ENCODE data around the gene APEH.

Gene APEH

DNA sequence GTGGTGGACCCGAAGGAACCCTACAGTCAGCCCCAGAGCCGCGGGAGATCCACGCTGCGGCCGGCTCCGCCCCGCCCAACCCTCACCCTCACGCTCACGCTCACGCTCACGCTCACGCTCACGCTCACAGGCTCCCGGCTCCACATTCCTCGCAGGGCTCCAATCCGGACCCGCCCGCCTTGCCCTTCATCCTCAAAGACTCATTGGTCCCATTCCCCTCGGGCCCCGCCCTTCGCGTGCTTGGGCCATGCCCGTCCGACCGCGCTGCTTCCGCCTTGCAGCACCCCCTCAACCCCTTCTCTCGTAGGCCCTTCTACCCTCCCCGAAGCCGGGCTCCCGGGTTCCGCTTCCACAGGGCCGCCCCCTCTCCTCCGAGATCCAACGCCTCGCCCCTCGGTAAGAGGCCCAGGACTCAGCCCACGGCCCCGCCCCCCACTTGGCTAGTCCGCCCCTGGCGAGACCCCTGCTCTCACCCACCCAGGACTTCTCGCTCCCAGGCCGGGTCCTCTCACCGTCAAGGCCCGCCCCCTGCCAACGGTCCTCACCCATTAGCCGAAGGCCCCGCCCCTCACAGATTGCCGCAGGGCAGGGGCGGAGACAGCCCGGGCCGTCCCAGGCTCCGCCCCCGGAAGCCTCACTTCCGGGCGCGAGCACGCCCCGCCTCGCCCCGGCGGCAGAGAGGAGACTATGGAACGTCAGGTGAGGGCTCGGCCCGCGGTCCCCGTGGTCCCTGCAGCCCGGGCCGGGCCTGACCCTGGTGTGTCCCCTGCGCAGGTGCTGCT, at the start of gene APEH:
Gene APEH, plus strand, starts transcription at position 637 of the 782 bp plus-strand sequence. Its CDS starts 51 bp downstream, at position 688.
- peak; percentile 95 to 96 for DNase-seq

GRCh38 chr3:49625071-49625470, 49.1 kb upstream of the APEH start:
- no peak for DNase-seq

- no peak for DNase-seq
Measured at GRCh38 chr3:49626101-49626581, 48.0 kb upstream of the APEH start.

GRCh38 chr3:49626796-49627195, 47.4 kb upstream of the APEH start:
- DNase-seq, result no peak

DNA sequence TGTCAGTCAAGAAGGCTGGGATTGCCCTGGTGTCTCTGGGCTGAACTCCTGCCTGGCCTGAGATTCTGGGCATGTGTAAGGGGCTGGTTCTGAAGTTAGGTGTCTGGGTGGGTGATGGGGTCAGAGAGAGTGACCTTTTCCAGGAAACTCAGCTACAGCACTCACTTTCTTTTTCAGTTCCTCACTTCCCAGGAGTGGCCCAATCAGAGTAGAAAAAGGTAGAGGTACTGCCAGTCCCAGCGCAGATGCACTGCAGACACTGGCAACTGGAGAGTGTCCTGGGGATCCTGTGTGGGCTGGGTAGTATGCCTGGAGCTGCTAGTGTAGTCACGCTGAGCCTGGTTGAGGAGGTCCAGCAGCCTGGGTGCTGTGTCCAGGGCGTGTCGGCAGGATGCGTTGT, 46.5 kb upstream of the APEH start:
- no peak for DNase-seq

DNA sequence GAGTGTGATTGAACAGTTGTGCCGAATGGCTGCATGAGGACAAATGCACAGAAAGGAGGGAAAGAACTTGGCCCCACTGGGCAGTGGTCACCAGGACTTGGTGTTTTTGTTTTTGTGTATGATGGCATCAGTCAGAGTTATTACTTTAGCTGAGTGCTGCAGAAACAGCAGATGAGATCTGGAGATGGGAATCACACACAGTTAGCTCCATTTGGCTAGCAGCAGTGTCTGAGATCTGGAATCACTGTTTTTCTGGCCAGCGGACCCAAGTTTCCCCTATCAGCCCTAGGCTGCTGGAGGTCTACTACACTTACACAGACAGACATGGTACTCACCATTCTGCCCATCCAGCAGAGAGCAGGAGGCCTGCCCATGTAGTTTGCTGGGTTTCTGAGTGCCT, 45.9 kb upstream of the APEH start:
- DNase-seq, result no peak

DNA sequence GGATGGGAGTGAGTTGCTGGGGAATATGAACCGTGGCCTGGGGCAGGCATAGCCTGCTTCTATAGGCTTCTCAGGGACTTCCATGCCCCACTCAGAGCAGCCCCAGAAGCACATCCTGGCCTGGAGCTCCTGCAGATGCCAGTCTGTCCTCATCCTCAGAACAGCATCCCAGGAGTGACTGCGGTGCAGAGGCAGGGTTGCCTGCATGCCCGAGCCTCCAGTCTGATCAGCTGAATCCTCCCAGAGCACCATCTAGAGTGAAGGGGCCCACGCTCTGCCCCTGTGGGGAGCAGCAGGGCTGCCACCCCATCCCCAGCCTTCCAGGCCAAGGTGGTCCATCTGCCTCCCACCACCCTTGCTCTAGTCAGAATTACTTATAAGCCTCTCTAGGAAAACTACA, 44.7 kb upstream of the APEH start:
- DNase-seq, result no peak

DNA sequence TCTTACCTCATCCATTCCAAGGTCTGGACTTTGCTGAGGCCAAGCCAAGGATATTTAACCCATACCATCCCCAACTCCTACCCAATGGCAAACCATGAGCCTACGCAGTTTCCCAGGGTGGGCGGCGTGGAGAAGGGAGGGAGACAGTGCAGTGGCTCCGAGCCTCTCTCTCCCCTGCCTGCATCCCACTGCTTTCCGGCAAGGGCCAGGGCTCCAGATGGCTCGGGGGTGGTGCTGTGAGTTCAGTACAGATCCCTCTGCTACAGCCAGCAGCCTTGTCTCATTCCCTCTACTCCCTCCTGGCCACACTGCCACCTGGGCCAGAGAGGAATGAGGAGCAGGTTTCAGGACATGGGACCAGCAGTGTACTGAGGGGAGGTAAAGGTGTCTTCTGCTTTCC, 44.3 kb upstream of the APEH start:
- no peak for DNase-seq

GRCh38 chr3:49630784-49631183, 43.4 kb upstream of the APEH start:
- no peak for DNase-seq

GRCh38 chr3:49634736-49635135, 39.4 kb upstream of the APEH start:
- no peak for DNase-seq

- DNase-seq, result no peak
Measured at GRCh38 chr3:49636883-49637609, 37.1 kb upstream of the APEH start.

DNA sequence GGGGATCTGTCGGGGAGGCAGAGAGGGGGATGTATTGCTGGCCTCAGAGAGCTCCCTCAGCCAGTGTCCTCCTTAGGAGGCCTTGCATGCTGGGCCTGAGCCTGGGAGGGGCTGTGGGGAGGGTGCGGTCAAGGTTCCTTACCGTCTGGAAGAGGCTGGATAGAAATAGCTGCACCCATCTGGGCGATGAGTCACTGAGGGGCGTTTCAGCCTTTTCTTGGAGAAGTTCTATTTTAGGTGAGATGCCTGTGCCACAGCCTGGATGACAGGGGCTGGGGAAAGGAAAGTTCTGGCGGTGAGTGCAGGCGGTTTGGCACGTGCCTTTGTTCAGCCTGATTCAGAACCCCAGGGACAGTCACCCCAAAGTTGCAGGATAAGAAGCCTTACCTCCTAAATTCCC, 35.7 kb upstream of the APEH start:
- no peak for DNase-seq

- no peak for DNase-seq
Measured at GRCh38 chr3:49639551-49639950, 34.6 kb upstream of the APEH start.

GRCh38 chr3:49641292-49641691, 32.9 kb upstream of the APEH start:
- no peak for DNase-seq

DNA sequence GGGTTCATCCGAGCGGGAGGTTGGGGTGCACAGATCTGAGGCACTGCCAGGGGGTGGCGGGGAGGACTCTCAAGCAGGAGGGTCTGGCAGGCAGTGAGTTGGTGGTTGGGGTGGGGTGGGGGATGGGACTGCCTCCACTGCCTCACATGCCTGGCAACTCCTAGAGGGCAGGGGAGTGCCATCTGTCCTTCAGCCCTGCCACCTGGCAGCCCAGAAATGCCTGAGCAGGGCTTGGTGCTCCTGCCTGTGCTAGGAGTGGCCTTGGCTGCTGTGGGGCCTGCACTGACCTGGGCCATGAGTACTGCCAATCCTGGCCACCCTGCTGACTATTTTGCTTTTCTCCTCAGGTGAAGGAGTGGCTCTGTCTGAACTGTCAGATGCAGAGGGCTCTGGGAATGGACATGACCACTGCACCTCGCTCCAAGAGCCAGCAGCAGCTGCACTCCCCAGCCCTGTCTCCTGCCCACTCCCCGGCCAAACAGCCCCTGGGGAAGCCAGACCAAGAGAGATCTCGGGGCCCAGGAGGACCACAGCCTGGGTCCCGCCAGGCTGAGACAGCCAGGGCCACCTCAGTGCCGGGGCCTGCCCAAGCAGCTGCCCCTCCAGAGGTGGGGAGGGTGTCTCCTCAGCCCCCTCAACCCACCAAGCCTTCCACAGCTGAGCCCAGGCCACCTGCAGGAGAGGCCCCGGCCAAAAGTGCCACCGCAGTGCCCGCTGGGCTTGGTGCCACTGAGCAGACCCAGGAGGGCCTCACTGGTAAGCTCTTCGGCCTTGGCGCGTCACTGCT, 32.0 kb upstream of the APEH start:
- no peak for DNase-seq

DNA sequence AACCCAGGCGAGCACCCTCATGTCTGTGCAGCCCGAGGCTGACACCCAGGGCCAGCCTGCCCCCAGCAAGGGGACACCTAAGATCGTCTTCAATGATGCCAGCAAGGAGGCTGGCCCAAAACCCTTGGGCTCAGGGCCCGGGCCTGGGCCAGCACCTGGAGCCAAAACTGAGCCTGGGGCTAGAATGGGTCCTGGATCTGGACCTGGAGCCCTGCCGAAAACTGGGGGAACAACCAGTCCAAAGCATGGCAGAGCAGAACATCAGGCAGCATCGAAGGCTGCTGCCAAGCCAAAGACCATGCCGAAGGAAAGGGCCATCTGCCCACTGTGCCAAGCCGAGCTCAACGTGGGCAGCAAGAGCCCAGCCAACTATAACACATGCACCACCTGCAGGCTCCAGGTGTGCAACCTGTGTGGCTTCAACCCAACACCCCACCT, 31.4 kb upstream of the APEH start:
- DNase-seq, result no peak

- no peak for DNase-seq
Measured at GRCh38 chr3:49644684-49645083, 29.5 kb upstream of the APEH start.

GRCh38 chr3:49646236-49646635, 27.9 kb upstream of the APEH start:
- DNase-seq, result no peak

- DNase-seq, result no peak
Measured at GRCh38 chr3:49647741-49648140, 26.4 kb upstream of the APEH start.

- DNase-seq, result no peak
Measured at GRCh38 chr3:49648354-49649019, 25.7 kb upstream of the APEH start.

- DNase-seq, result no peak
Measured at GRCh38 chr3:49649576-49649975, 24.6 kb upstream of the APEH start.

DNA sequence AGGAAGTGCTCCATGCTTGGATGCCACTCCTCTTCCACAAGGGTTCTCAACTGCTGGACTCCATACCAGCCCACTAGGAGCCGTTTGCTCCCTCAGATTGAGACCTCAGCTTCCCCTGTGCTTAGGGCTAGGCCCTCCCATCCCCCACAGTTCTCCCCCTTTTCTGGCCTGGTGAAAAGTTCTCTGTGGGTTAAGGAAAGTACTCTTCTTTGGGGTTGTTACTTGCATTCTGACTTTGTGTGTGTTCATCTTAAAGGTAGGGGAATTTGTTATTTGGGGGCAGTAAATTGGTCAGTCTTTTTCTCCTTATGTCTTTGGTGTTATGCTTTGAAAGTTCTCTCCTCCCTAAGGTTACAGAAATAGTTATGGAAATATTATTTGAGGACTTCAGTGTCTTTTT, 24.0 kb upstream of the APEH start:
- no peak for DNase-seq

GRCh38 chr3:49650637-49651036, 23.5 kb upstream of the APEH start:
- DNase-seq, result no peak

Data from inflammatory macrophage treated with lipopolysaccharide for 1 hour (primary cell).